Osteoblast (primary cell): ENCODE data around the gene GIPC1. TPM values are rescaled to one million over a fixed set of nuclear protein-coding genes. Genes with fewer than 3 reads are reported as not detected.
A peak's percentile ranks its signal among the peaks of the same experiment; 100 is the strongest.

Experiments used
- DNase-seq: peaks from one replicate; pipeline ENCODE4 v3.0.0; 2011; ENCODE audit warnings: low spot score, mixed read lengths; ENCODE audit not compliant: insufficient read length; ENCODE audit errors: missing footprints
- H2AFZ ChIP-seq: 2 replicates; pipeline ENCODE4 v1.6.0; 2011; ENCODE audit warnings: mild to moderate bottlenecking, low read length
- H3K27ac ChIP-seq: 2 replicates; pipeline ENCODE4 v1.5.1; 2011; ENCODE audit warnings: mild to moderate bottlenecking, low read depth, low read length, moderate library complexity
- H3K27me3 ChIP-seq: 2 replicates; pipeline ENCODE4 v1.6.0; 2012; ENCODE audit warnings: mild to moderate bottlenecking, control low read depth, inconsistent platforms, low read length, moderate library complexity; ENCODE audit not compliant: insufficient read depth
- H3K36me3 ChIP-seq: 2 replicates; pipeline ENCODE4 v1.5.1; 2011; ENCODE audit warnings: mild to moderate bottlenecking, low read length, control low read depth, moderate library complexity; ENCODE audit not compliant: insufficient read depth
- H3K4me1 ChIP-seq: 2 replicates; pipeline ENCODE4 v1.5.1; 2011; ENCODE audit warnings: mild to moderate bottlenecking, low read length, control low read depth, moderate library complexity; ENCODE audit not compliant: insufficient read depth
- H3K4me2 ChIP-seq: 2 replicates; pipeline ENCODE4 v1.6.0; 2011; ENCODE audit warnings: mild to moderate bottlenecking, low read length; ENCODE audit not compliant: insufficient read depth
- H3K4me3 ChIP-seq: fragments of 200-600 bp; sonication (generic); 3 replicates; pipeline ENCODE4 v1.5.1; 2012; ENCODE audit warnings: mild to moderate bottlenecking, low read length, inconsistent platforms; ENCODE audit not compliant: insufficient read depth
- H3K79me2 ChIP-seq: 2 replicates; pipeline ENCODE4 v1.6.0; 2012; ENCODE audit warnings: mild to moderate bottlenecking, low read length, control low read depth, inconsistent platforms; ENCODE audit not compliant: insufficient read depth
- H3K9me3 ChIP-seq: 2 replicates; pipeline ENCODE4 v1.5.1; 2011; ENCODE audit warnings: low read depth, low read length, control low read depth
- H4K20me1 ChIP-seq: 2 replicates; pipeline ENCODE4 v1.6.0; 2012; ENCODE audit warnings: mild to moderate bottlenecking, low read length, control low read depth; ENCODE audit not compliant: insufficient read depth
- CTCF ChIP-seq: IDR thresholded peaks from 2 replicates; pipeline ENCODE4 v1.5.1; 2011; ENCODE audit warnings: mild to moderate bottlenecking, low read depth, low read length, moderate library complexity; ENCODE audit errors: extremely low read depth
- total RNA-seq: library from RNA; depleted of rRNA; stranded (reverse); fragments of >200 nt; gene quantifications from 2 replicates; pipeline ENCODE4 v1.2.3, GENCODE V29; 2012

Gene GIPC1
- total RNA-seq, 1 donor = 115 TPM

- H3K27ac ChIP-seq = peak within 1 kb of the TSS; percentile 81
- no peaks in the 10 kb centered on the region for H3K9me3 ChIP-seq
- H2AFZ ChIP-seq = peak within 1 kb of the TSS; percentile 100
- TF ChIP-seq CTCF = no peak
- H3K36me3 ChIP-seq = no peaks in the 10 kb centered on the region
- H4K20me1 ChIP-seq = no peaks in the 10 kb centered on the region
- peak within 1 kb of the TSS; percentile 99 for H3K4me2 ChIP-seq
- H3K4me3 ChIP-seq = peak within 1 kb of the TSS; percentile 91
- peaks cover 18% of the 10 kb centered on the region for H3K4me1 ChIP-seq
- H3K27me3 ChIP-seq = no peaks in the 10 kb centered on the region
- H3K79me2 ChIP-seq = peaks cover 34% of the 10 kb centered on the region
- peak; percentile 99 for DNase-seq
Measured at GRCh38 chr19:14529254-14530004, 33.5 kb upstream of the GIPC1 start, which contains the start of gene TECR. Gene TECR, plus strand, starts transcription at chr19:14529594. Its CDS starts 103 bp downstream, at chr19:14529697.

GRCh38 chr19:14528419-14529253, 32.7 kb upstream of the GIPC1 start:
- TF ChIP-seq CTCF = no peak
- Histone ChIP-seq H3K4me3 (peak overlapping the region; percentile 91), H3K4me2 (peak overlapping the region; percentile 91), H3K27ac (peak overlapping the region; percentile 80), H3K36me3 (no peaks in the 10 kb centered on the region), H3K4me1 (peaks cover 18% of the 10 kb centered on the region), H4K20me1 (no peaks in the 10 kb centered on the region), H2AFZ (peak overlapping the region; percentile 92), H3K79me2 (peaks cover 34% of the 10 kb centered on the region), H3K27me3 (no peaks in the 10 kb centered on the region), H3K9me3 (no peaks in the 10 kb centered on the region)
- DNase-seq = no peak

- Histone ChIP-seq H3K27me3 (no peaks in the 10 kb centered on the region), H2AFZ (no peak overlapping the region), H3K36me3 (no peaks in the 10 kb centered on the region), H4K20me1 (no peaks in the 10 kb centered on the region), H3K27ac (no peak overlapping the region), H3K79me2 (peaks cover 17% of the 10 kb centered on the region), H3K4me1 (peaks cover 23% of the 10 kb centered on the region), H3K9me3 (no peaks in the 10 kb centered on the region), H3K4me3 (no peak overlapping the region), H3K4me2 (no peak overlapping the region)
- TF ChIP-seq CTCF = no peak
- no peak for DNase-seq
Measured at GRCh38 chr19:14526423-14526822, 30.5 kb upstream of the GIPC1 start.

GRCh38 chr19:14525729-14526128, 29.8 kb upstream of the GIPC1 start:
- H4K20me1 ChIP-seq = no peaks in the 10 kb centered on the region
- H2AFZ ChIP-seq = no peak overlapping the region
- DNase-seq = no peak
- peaks cover 23% of the 10 kb centered on the region for H3K4me1 ChIP-seq
- H3K4me3 ChIP-seq = no peak overlapping the region
- H3K79me2 ChIP-seq = peaks cover 10% of the 10 kb centered on the region
- H3K4me2 ChIP-seq = no peak overlapping the region
- no peak overlapping the region for H3K27ac ChIP-seq
- no peaks in the 10 kb centered on the region for H3K27me3 ChIP-seq
- TF ChIP-seq CTCF = no peak
- H3K9me3 ChIP-seq = no peaks in the 10 kb centered on the region
- no peaks in the 10 kb centered on the region for H3K36me3 ChIP-seq
